Fibroblast of skin of abdomen (primary cell): Measurements from ENCODE around the gene TDRD12.
"Not testable (repeated sequence)": the region's sequence is repeated elsewhere in the genome, so short reads cannot be mapped to it uniquely, and the experiment has no call there.

Experiments
- DNase-seq: peaks from one replicate; pipeline ENCODE4 v3.0.0-alpha.2; 2013

Gene TDRD12

GRCh38 chr19:32831611-32832010 lies 112.0 kb downstream of the TDRD12 start:
- no peak for DNase-seq

GRCh38 chr19:32832094-32832493 lies 112.5 kb downstream of the TDRD12 start:
- not testable (repeated sequence) for DNase-seq

- not testable (repeated sequence) for DNase-seq
Observed at GRCh38 chr19:32832825-32833224, 113.3 kb downstream of the TDRD12 start.

- not testable (repeated sequence) for DNase-seq
Observed at GRCh38 chr19:32833388-32833787, 113.8 kb downstream of the TDRD12 start.

- no peak for DNase-seq
Observed at GRCh38 chr19:32837531-32837930, 118.0 kb downstream of the TDRD12 start.

GRCh38 chr19:32842061-32842460 lies 122.5 kb downstream of the TDRD12 start:
- no peak for DNase-seq

- DNase-seq: no peak
Observed at GRCh38 chr19:32843716-32844245, 124.2 kb downstream of the TDRD12 start.

GRCh38 chr19:32848035-32848434 lies 128.5 kb downstream of the TDRD12 start:
- DNase-seq: not testable (repeated sequence)

GRCh38 chr19:32852216-32852615 lies 132.6 kb downstream of the TDRD12 start:
- no peak for DNase-seq

- DNase-seq: not testable (repeated sequence)
Observed at GRCh38 chr19:32856818-32857217, 137.3 kb downstream of the TDRD12 start.

- no peak for DNase-seq
Observed at GRCh38 chr19:32857584-32857983, 138.0 kb downstream of the TDRD12 start.

GRCh38 chr19:32858155-32858554 lies 138.6 kb downstream of the TDRD12 start:
- no peak for DNase-seq

GRCh38 chr19:32858559-32858958 lies 139.0 kb downstream of the TDRD12 start:
- DNase-seq: no peak

- DNase-seq: no peak
Observed at GRCh38 chr19:32859591-32859990, 140.0 kb downstream of the TDRD12 start.

- no peak for DNase-seq
Observed at GRCh38 chr19:32861596-32861995, 142.0 kb downstream of the TDRD12 start.

- DNase-seq: no peak
Observed at GRCh38 chr19:32862173-32862572, 142.6 kb downstream of the TDRD12 start.

GRCh38 chr19:32862741-32863140 lies 143.2 kb downstream of the TDRD12 start:
- DNase-seq: no peak

- no peak for DNase-seq
Observed at GRCh38 chr19:32863301-32863700, 143.7 kb downstream of the TDRD12 start.

GRCh38 chr19:32863841-32864240 lies 144.3 kb downstream of the TDRD12 start:
- no peak for DNase-seq

- no peak for DNase-seq
Observed at GRCh38 chr19:32864318-32865007, 144.9 kb downstream of the TDRD12 start.

- no peak for DNase-seq
Observed at GRCh38 chr19:32865326-32865725, 145.8 kb downstream of the TDRD12 start.

GRCh38 chr19:32866061-32866460 lies 146.5 kb downstream of the TDRD12 start:
- DNase-seq: no peak

- DNase-seq: no peak
Observed at GRCh38 chr19:32866564-32867265, 147.1 kb downstream of the TDRD12 start.

GRCh38 chr19:32867436-32867835 lies 147.9 kb downstream of the TDRD12 start:
- DNase-seq: not testable (repeated sequence)
